H9 (cell line): ENCODE measurements around the gene RRAS. TPM values are rescaled to one million over a fixed set of nuclear protein-coding genes. Genes with fewer than 3 reads are reported as not detected.

Source experiments
- DNase-seq: peaks from one replicate; pipeline ENCODE4 v3.0.0-alpha.2; 2017
- H2AFZ ChIP-seq: one replicate; pipeline ENCODE4 v1.6.1; 2013; ENCODE audit warnings: mild to moderate bottlenecking, low read length, control low read depth, moderate library complexity
- H2AK5ac ChIP-seq: 2 replicates; pipeline ENCODE4 v1.6.1; 2013; ENCODE audit warnings: low read length, control low read depth, mixed read lengths; ENCODE audit not compliant: insufficient read length
- H2BK120ac ChIP-seq: one replicate; pipeline ENCODE4 v1.6.1; 2013; ENCODE audit warnings: low read depth, mild to moderate bottlenecking, low read length, control low read depth, inconsistent platforms; ENCODE audit not compliant: poor library complexity, severe bottlenecking
- H2BK12ac ChIP-seq: 2 replicates; pipeline ENCODE4 v1.6.1; 2013; ENCODE audit warnings: low read length, control low read depth, mixed read lengths, low read depth; ENCODE audit not compliant: insufficient read length
- H2BK15ac ChIP-seq: 2 replicates; pipeline ENCODE4 v1.6.1; 2013; ENCODE audit warnings: low read depth, low read length, control low read depth
- H2BK20ac ChIP-seq: one replicate; pipeline ENCODE4 v1.6.1; 2013; ENCODE audit warnings: low read depth, mild to moderate bottlenecking, low read length, control low read depth, inconsistent platforms; ENCODE audit not compliant: poor library complexity, severe bottlenecking
- H2BK5ac ChIP-seq: 2 replicates; pipeline ENCODE4 v1.6.1; 2013; ENCODE audit warnings: low read length, control low read depth, mixed read lengths; ENCODE audit not compliant: insufficient read length
- H3K14ac ChIP-seq: 2 replicates; pipeline ENCODE4 v1.6.1; 2013; ENCODE audit warnings: low read length, control low read depth; ENCODE audit not compliant: insufficient read depth
- H3K18ac ChIP-seq: 2 replicates; pipeline ENCODE4 v1.6.1; 2013; ENCODE audit warnings: low read depth, mild to moderate bottlenecking, mixed read lengths, low read length, control low read depth; ENCODE audit not compliant: insufficient read length
- H3K23ac ChIP-seq: 2 replicates; pipeline ENCODE4 v1.6.1; 2013; ENCODE audit warnings: low read length, control low read depth, mixed read lengths, low read depth; ENCODE audit not compliant: insufficient read length
- H3K23me2 ChIP-seq: 2 replicates; pipeline ENCODE4 v1.6.1; 2013; ENCODE audit warnings: low read depth, mild to moderate bottlenecking, mixed read lengths, low read length, control low read depth; ENCODE audit not compliant: insufficient read length, poor library complexity, severe bottlenecking
- H3K27ac ChIP-seq: 2 replicates; pipeline ENCODE4 v1.5.1; 2013; ENCODE audit warnings: low read length, control low read depth, mixed read lengths, low read depth; ENCODE audit not compliant: insufficient read length
- H3K27me3 ChIP-seq: 2 replicates; pipeline ENCODE4 v1.6.1; 2013; ENCODE audit warnings: low read length, control low read depth, inconsistent platforms; ENCODE audit not compliant: insufficient read depth
- H3K4ac ChIP-seq: 2 replicates; pipeline ENCODE4 v1.6.1; 2013; ENCODE audit warnings: low read depth, mild to moderate bottlenecking, control low read depth, inconsistent platforms, low read length, moderate library complexity
- H3K4me1 ChIP-seq: 2 replicates; pipeline ENCODE4 v1.6.1; 2013; ENCODE audit warnings: low read length, control low read depth, inconsistent platforms; ENCODE audit not compliant: insufficient read depth
- H3K4me2 ChIP-seq: 2 replicates; pipeline ENCODE4 v1.6.1; 2013; ENCODE audit warnings: low read length, control low read depth, mixed read lengths; ENCODE audit not compliant: insufficient read length, insufficient read depth
- H3K56ac ChIP-seq: 2 replicates; pipeline ENCODE4 v1.6.1; 2013; ENCODE audit warnings: low read depth, mild to moderate bottlenecking, mixed read lengths, low read length, control low read depth; ENCODE audit not compliant: insufficient read length
- H3K79me1 ChIP-seq: 2 replicates; pipeline ENCODE4 v1.6.1; 2013; ENCODE audit warnings: low read depth, mild to moderate bottlenecking, moderate library complexity, low read length, control low read depth, inconsistent platforms; ENCODE audit not compliant: insufficient read depth, poor library complexity, severe bottlenecking
- H3K79me2 ChIP-seq: 2 replicates; pipeline ENCODE4 v1.6.1; 2013; ENCODE audit warnings: low read length, control low read depth, inconsistent platforms; ENCODE audit not compliant: insufficient read depth
- H3K9ac ChIP-seq: 2 replicates; pipeline ENCODE4 v1.6.1; 2013; ENCODE audit warnings: low read length, control low read depth, mixed read lengths; ENCODE audit not compliant: insufficient read length; ENCODE audit errors: extremely low read depth
- H3K9me3 ChIP-seq: one replicate; pipeline ENCODE4 v1.6.1; 2013; ENCODE audit warnings: low read depth, low read length, inconsistent platforms; ENCODE audit not compliant: control insufficient read depth
- H3T11ph ChIP-seq: one replicate; pipeline ENCODE4 v1.6.1; 2013; ENCODE audit warnings: mild to moderate bottlenecking, low read length, control low read depth, inconsistent platforms
- H4K20me1 ChIP-seq: one replicate; pipeline ENCODE4 v1.6.1; 2013; ENCODE audit not compliant: control insufficient read depth, insufficient read length, insufficient read depth
- H4K5ac ChIP-seq: 2 replicates; pipeline ENCODE4 v1.6.1; 2013; ENCODE audit warnings: low read depth, mild to moderate bottlenecking, mixed read lengths, low read length, control low read depth; ENCODE audit not compliant: insufficient read length
- H4K8ac ChIP-seq: replicated peaks from 2 replicates; pipeline ENCODE4 v1.6.1; 2013; ENCODE audit warnings: low read length, control low read depth, mixed read lengths, low read depth; ENCODE audit not compliant: insufficient read length
- H4K91ac ChIP-seq: 2 replicates; pipeline ENCODE4 v1.6.1; 2013; ENCODE audit warnings: low read depth, mild to moderate bottlenecking, moderate library complexity, mixed read lengths, low read length, control low read depth; ENCODE audit not compliant: insufficient read length
- H3K27ac Mint-ChIP-seq, 3 experiments: 2 replicates in 2 of 3; 3 replicates in 1 of 3; pipeline ENCODE4 v1.8.0; 2020 to 2021; ENCODE audit warnings: mixed read lengths in 3 of 3, mild to moderate bottlenecking in 1 of 3, moderate library complexity in 1 of 3
- H3K27me3 Mint-ChIP-seq: 2 replicates; pipeline ENCODE4 v1.8.0; 2021; ENCODE audit warnings: low read depth, mild to moderate bottlenecking, moderate library complexity, mixed read lengths
- H3K36me3 Mint-ChIP-seq, 3 experiments: 2 replicates in 2 of 3; 3 replicates in 1 of 3; pipeline ENCODE4 v1.8.0; 2020 to 2021; ENCODE audit warnings: low read depth in 3 of 3, mixed read lengths in 3 of 3; ENCODE audit not compliant: insufficient read depth in 1 of 3
- H3K4me1 Mint-ChIP-seq, 2 experiments: 2 replicates each; pipeline ENCODE4 v1.8.0; 2020; ENCODE audit warnings: mixed read lengths in 2 of 2
- H3K4me3 Mint-ChIP-seq, 2 experiments: 2 replicates in 1 of 2; 3 replicates in 1 of 2; pipeline ENCODE4 v1.8.0; 2020 to 2021; ENCODE audit warnings: mild to moderate bottlenecking in 2 of 2, mixed read lengths in 2 of 2, moderate library complexity in 1 of 2
- H3K9me3 Mint-ChIP-seq, 2 experiments: 2 replicates in 1 of 2; 3 replicates in 1 of 2; pipeline ENCODE4 v1.8.0; 2020; ENCODE audit warnings: mild to moderate bottlenecking in 2 of 2, mixed read lengths in 2 of 2, moderate library complexity in 1 of 2
- WGBS: extraction: QIAGEN DNeasy Blood & Tissue Kit; methylation state at CpG from one replicate; pipeline ENCODE4 v1.1.7; 2013; ENCODE audit warnings: missing lambda C conversion rate, low lambda C conversion rate, mixed read lengths; ENCODE audit not compliant: insufficient read length; ENCODE audit errors: extremely low coverage; 5-methylcytosine and 5-hydroxymethylcytosine counted together
- total RNA-seq: library from RNA; stranded (reverse); gene quantifications from 2 replicates; pipeline ENCODE4 v1.2.1, GENCODE V29; 2021
- TF ChIP-seq, protein P1 (sequence below): fragments of 200-600 bp; sonication (generic); conservative IDR thresholded peaks from 3 replicates; pipeline ENCODE4 v1.8.0; 2021; ENCODE audit warnings: antibody characterized with exemption, mild to moderate bottlenecking

RRAS gene
- total RNA-seq, 1 experiment from 2014 or later = 9.9 TPM

DNA sequence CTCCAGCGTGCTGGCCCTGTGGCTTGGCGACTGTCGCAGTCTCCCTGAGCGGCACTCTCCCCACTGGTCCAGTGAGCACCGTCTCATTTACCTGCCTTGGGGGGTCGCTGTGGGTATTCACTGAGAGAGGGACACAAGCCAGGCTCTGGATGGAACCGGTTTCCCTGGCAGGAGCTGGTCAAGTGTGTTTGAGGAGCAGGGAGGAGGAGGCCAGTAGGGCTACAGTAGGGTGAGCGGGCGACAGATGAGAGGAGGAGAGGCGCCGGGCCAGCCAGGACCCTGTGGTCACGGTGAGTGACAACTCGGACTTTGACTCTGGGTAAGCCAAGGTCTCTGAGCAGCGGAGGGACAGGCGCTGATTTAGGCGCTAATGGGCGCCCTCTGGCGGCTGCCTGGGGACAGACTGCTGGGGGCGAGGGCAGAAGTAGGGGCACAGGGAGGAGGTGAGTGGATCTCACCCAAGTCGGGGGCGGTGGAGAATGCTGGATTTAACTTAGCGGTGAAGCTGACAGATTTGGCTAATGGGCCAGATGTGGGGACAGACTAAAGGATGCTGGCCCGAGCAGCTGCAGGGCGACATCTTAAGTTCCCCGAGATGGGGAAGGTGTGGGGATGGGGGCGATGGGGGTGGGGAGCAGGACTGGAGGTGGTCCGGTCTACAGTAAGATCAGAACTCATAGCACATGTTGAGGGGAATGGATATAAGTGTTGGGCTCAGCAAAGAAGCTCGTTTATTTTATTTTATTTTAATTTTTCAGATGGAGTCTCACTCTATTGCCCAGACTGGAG is 32.4 kb upstream of the RRAS start:
- Histone ChIP-seq H3K4me2 (peak overlapping the region; percentile 1), H3K9ac (no peak overlapping the region), H3T11ph (no peak overlapping the region), H3K4me1 (peaks cover 2% of the 10 kb centered on the region; the same call in 1 of the 2 replicates), H3K79me2 (no peaks in the 10 kb centered on the region), H3K4ac (no peak overlapping the region), H2BK5ac (no peak overlapping the region), H3K56ac (no peak overlapping the region), H2BK120ac (no peak overlapping the region), H2BK20ac (no peak overlapping the region), H3K27ac (no peak overlapping the region), H2AK5ac (no peak overlapping the region), H3K14ac (no peak overlapping the region), H3K79me1 (peaks cover under 1% of the 10 kb centered on the region), H2BK15ac (no peak overlapping the region), H3K18ac (no peak overlapping the region), H4K8ac (no peak overlapping the region), H4K91ac (no peak overlapping the region), H4K5ac (no peak overlapping the region), H4K20me1 (no peaks in the 10 kb centered on the region), H3K9me3 (no peaks in the 10 kb centered on the region), H2AFZ (no peak overlapping the region), H3K23me2 (peaks cover 4% of the 10 kb centered on the region), H3K23ac (no peak overlapping the region), H2BK12ac (no peak overlapping the region), H3K27me3 (no peaks in the 10 kb centered on the region)
- Mint-ChIP-seq H3K27me3 (peaks cover 2% of the 10 kb centered on the region; the same call in 1 of the 2 replicates), H3K4me1 (peaks cover 10 to 19% of the 10 kb centered on the region in 2 experiments), H3K27ac (peak overlapping the region; percentile 87 to 97 (median 96)), H3K9me3 (no peaks in the 10 kb centered on the region; a peak in 1 of 5 replicates), H3K4me3 (peak overlapping the region; percentile 39 to 77), H3K36me3 (peaks cover 23 to 43% (median 35%) of the 10 kb centered on the region in 3 experiments; a peak in 6 of 7 replicates)
- no CpG with 5 or more reads among the region's 28 CpGs for WGBS
- TF ChIP-seq, protein P1, sequence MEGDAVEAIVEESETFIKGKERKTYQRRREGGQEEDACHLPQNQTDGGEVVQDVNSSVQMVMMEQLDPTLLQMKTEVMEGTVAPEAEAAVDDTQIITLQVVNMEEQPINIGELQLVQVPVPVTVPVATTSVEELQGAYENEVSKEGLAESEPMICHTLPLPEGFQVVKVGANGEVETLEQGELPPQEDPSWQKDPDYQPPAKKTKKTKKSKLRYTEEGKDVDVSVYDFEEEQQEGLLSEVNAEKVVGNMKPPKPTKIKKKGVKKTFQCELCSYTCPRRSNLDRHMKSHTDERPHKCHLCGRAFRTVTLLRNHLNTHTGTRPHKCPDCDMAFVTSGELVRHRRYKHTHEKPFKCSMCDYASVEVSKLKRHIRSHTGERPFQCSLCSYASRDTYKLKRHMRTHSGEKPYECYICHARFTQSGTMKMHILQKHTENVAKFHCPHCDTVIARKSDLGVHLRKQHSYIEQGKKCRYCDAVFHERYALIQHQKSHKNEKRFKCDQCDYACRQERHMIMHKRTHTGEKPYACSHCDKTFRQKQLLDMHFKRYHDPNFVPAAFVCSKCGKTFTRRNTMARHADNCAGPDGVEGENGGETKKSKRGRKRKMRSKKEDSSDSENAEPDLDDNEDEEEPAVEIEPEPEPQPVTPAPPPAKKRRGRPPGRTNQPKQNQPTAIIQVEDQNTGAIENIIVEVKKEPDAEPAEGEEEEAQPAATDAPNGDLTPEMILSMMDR = peak; percentile 96; the same call in 2 of the 3 replicates
- peak; percentile 94 for DNase-seq
